NCI-H524 treated with DMSO at 0.1 percent for 48 hours (cell line): ENCODE results near the gene PRKCA.

Source experiments
- DNase-seq: peaks from one replicate; lab custom pipeline; 2025; lab: John Stamatoyannopoulos, UW

PRKCA gene

DNA sequence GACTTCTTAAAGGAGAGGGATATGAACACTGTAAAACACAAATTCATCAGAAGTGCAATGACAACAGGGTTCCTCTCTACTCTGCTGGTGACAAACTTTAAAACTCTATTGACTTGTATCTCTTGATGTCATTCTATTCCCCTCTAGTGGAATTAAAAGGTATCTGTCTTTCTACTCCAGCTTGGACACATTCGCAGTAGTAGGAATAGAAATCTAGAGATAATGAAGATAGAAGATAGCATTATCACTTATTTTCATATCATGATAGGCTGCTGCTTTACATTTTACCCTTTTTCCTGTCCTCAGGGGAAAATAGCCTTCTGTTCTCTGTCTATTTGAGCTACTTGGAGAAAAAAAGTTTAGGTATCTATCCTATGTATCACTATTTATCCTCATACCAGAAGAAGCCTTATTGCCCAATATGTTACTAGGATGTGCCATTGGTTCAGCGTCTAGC, 322.9 kb downstream of the PRKCA start:
- peak; percentile 3 for DNase-seq

DNA sequence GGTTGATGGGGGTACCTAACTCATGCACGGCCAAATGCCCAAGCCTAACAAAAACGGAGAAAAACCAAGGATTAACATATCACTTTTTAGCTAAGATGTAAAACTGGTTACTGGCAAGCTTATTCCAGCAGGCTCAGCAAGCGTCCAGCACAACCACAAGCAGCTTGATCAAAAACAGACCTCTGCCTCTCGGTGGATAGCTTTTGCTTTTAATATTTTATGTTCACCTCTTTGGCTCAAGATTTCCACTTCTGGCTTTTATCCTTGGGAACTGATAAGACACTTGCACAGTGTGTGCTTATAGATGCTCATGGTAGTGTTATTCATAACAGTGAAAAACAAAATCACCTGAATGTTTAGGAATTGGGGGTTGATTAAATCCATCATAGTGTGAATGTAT, 325.6 kb downstream of the PRKCA start:
- no peak for DNase-seq

DNA sequence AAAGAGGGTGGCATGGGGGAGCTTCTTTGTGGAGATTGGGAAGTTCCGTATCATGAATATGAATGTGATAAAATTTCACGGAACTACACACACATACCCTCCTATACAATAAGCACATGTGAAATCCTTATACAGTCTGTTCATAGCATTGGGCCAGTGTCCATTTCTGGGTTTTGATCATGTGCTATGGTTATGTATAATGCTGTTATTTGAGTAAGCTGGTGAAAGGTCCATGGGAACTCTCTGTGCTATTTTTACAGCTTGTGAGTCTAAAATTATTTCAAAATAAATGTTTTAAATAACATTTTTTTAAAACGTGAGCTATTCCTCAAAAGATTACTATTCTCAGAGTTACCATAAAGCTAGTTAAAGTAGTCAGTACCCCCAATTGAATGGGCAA, 327.3 kb downstream of the PRKCA start:
- DNase-seq, result no peak

DNA sequence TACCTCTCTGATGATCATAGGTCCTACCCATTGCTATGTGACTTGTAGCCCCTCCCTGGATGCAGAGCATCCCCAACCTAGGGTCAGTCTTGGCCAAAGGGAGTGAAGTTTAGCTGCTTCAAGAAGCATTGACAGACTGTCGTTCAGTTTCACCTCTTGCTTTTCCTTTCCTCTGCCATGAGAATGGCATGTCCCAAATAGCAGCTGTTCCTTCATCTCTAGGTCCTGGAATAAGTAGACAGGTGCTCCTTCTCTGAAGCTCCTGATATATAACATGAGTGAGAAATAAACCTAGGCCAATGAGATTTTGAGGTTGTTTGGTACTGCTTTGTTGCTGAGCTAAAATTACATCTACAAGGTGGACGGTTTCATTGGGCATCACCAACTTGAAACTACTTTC, 328.0 kb downstream of the PRKCA start:
- no peak for DNase-seq

DNA sequence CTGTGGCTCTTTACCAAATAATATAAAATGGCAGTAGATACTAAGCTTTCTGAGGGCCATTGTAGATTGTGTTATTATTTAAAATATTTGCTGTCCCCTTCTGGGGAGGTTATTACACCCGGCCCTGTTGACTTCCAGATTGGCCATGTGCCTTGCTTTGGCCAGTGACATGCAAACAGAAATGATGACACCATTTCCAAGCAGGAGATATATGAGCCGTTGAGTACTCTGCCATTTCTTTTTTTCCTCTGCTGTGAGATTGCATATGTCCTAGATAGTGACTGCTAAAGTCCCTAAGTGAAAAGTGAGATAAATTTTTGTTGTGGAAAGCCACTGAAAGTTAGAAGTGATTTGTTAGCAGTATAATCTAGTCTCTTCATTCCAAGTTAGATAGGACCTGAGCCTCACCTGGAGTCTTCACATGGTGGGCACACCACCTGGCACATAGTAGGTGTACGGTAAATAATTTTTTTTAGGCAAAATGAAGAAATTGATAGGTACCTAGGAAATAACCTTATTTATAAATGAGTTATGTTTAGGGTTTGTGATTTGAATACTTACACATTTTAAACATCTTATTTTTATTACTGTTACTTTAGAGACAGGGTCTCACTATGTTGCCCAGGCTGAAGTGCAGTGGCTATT, 328.5 kb downstream of the PRKCA start:
- no peak for DNase-seq

DNA sequence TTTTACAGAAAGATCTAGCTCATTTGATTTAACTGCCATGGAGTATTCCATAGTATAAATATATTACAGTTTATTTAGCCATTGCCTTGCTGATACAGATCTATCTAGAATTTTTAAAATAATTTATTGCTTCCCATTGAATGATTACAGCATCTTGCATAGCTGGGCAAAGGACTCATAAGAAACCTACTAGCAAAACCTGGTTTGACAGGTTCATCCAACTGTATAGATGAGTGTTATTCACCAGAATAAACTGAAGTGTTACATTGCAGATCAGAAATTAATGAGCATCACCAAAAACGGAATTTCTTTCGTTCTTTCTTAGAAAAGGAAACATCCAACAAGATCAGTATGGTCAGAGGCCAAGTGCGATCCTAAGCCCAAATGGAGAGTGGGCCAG, 330.3 kb downstream of the PRKCA start:
- no peak for DNase-seq

DNA sequence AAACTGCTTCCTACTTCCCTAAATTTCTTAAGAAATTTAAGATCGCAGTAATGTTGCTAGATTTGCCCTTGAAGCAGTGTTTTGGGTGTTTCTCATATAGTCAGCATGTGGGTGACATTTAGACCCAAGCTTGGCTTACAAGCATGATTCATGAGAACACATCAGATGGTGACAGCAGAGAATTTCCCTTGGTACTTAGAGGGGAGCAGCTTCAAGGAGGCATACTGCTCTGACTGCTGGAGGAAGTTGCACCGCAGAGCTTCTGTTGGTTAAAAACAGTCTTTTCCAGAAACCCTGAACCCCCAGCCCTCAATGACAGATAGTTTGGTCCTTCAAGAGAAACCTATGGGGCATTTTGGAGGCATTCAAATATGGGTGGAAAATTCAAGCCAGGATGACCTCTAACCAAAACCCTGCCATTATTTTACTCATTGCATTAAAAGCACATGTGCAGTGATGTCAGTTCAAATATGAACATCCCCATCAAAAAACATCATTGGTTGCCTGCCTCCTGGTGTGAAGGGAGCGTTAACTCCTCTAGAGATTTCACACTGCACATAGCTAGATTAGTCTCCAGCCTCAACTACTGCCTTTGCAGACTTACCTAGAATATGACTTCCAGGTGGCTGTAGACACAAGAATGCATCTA, 331.0 kb downstream of the PRKCA start:
- no peak for DNase-seq

DNA sequence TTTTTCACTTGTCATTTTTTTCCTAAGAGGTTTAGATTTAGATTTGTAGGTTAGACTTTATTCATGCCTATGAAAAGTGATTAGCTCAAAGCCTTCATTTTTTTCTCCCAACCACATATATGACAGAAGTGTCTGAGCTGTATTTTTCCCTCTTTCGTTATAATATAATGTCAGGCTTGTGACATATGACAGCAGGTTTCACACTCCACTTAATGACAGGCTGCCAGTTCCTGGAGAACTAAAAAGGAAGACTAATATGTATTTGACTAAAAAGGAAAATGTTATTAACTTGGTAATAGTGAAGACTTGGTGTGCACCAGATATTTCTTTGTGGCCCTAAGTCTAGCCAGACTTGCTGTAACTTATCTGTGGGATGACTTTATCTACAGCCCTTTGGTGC, 331.8 kb downstream of the PRKCA start:
- DNase-seq, result no peak

DNA sequence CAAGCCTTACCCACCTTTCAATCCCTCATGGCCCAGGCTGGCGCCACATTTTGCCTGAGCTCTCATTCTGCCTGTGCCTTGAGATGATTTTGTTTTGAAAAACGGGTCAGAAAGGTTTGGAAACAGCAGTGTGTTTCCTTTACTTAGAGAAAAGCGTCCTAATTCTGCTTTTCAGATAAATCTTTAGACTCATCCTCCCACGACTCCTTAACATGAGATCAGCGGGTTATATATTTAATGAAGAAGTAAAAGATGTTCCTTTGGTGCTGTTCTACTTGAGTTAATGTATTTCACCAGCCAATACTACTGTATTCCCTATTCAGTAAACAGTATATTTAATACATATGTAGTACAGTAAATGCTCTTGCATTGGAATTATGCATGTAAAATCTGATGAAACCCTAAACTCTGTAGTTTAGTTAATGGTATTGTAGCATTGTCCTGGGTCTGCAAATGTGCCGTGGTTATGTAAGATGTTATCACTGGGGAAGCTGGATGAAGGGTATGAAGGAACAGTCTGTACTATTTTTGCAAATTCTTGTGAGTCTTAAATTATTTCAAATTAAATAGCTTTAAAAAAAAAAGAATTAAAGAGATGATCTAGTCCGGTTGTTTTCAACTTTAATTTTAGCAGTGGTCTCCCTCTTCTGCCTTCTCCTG, 333.1 kb downstream of the PRKCA start:
- no peak for DNase-seq

DNA sequence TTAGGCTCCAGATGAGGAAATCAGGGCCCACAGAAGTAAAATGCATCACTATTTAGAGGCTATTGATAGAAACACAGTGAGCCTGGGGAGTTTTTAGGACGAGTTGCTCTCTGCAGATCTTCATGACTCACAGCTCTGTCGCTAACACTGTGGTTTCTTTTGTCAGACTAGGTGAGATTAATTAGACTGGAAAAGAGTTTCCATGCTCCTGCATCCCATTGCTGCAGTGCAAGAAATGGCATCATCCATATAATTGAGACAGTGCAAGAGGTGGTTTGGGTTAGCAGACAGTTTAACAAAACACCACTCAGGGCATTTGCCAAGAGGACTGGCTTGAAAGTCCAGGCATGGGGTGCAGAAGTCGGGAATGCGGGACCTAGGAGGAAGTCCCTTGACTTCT, 333.7 kb downstream of the PRKCA start:
- no peak for DNase-seq

DNA sequence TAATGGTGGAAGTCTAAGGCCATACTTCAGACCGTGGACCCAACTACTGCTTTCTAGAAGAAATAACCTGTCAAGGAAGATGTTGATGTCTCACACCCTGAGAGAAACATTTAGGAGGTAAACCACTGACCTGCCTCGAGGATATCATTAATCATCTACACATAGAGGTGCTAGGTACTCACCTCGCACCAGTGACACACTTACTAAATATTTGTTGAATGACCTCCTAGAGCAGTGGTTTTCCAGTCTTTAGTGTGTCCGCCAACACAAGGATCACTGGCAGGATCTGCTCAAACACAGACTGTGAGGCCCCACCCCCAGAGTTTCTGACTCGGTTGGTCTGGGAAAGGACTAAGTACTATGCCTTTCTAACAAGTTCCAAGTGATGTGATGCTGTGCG, 335.1 kb downstream of the PRKCA start:
- no peak for DNase-seq

DNA sequence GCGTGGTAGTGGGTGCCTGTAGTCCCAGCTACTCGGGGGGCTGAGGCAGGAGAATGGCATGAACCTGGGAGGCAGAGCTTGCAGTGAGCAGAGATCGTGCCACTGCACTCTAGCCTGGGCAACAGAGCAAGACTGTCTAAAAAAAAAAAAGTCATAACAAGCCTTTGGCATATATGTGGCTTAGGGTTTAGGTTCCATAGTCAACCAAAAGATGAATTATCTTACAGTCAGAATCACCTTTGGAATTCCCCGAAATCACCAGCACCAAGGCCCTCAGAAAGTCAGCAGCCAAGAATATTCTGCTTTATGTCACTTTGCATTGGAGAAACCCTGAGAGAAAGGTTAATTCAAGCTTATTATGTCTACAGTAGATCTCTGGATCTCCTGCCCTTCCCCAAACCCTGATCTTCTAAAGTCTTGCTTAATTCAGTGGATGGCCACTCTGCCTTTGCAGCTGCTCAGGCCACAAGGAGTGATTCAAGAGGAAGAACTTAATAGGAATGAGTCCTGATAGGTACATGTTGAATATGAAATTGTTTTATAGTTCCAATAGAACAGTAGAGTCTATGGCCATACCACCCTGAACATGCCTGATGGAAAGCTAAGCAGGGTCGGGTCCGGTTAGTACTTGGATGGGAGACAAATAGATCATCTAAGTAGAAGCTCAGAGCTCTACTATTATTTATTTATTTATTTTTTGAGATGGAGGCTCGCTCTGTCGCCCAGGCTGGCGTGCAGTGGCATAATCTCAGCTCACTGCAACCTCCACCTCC, 336.5 kb downstream of the PRKCA start:
- no peak for DNase-seq

DNA sequence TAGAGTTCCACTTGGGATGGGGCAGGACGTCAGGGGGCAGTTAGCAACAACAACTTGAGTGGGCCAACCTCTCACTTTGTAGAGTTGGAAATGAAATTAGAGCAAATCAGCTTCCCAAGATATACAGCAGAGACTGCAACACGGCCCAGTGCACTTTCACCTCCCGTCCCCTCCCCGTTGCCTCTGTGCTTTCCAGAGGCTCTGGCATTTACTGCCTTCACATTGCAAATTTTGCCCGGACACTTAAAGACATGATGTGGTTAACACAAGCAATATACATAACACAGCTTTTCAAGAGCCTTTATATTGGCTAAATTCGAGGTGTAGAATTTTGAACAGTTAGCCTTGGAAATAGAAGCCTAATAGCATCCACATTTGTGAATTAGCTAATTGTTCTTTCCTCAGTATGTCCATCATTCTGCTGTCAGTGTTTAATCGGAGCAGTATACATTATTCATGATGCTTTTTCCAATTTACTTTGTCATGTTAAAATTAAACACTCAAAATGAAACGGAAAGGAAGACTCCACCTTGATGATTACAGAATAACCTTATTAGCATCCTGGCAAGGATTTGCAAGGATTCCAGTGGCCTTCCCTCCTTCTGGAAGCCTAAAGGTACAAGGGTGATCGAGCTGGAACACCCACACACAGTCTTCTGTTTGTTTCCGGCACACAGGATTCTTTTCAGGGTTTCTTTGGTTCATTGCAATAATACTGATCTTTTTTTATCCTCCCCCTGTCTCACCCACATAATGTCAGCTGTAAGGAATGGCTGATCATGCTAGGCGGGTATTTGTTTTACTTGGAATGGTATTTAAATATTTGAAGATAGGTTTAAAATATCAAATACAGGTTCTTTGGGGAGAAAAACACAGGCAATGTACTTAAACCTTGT, 341.6 kb downstream of the PRKCA start:
- no peak for DNase-seq

DNA sequence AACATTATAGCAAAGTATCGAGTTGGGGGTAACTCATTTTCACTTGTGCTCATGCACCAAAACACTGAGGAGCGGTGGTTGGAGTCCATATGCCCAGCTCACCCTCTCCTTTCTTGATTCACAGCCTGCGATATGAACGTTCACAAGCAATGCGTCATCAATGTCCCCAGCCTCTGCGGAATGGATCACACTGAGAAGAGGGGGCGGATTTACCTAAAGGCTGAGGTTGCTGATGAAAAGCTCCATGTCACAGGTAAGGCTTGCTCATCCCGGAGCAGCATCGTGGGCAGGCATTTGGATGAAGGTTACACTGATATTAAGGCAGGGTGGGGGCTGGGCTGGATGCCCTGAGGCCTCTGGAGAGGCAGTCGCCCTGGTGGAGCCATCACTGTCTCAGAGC, 342.8 kb downstream of the PRKCA start:
- DNase-seq, result no peak

DNA sequence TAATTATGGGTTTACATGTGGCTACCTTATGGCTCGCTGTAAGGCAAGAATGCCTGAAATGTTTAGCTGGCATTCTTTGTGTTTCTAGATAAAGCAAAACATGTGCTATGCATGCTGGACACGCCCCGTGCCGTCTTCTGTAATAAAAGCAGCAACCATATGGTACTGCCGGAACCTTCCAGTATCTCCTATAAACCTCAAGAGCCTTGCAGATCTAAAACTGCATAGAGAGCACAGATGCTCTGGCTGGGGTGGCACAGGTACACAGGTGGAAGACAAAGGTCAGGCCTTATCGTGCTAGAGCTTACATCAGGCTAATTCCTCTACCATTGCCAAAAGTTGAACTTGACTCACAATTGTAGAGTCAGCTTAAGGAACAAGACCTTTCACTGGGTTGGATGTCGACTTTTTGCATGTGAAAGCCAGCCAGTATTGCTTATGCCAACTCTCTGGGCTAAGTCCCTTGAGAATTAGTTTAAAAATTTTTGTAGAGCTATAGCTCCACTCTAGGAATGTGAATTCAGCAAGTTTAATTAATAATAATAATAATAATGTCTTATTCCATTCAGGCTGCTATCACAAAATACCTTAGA, 345.1 kb downstream of the PRKCA start:
- no peak for DNase-seq

DNA sequence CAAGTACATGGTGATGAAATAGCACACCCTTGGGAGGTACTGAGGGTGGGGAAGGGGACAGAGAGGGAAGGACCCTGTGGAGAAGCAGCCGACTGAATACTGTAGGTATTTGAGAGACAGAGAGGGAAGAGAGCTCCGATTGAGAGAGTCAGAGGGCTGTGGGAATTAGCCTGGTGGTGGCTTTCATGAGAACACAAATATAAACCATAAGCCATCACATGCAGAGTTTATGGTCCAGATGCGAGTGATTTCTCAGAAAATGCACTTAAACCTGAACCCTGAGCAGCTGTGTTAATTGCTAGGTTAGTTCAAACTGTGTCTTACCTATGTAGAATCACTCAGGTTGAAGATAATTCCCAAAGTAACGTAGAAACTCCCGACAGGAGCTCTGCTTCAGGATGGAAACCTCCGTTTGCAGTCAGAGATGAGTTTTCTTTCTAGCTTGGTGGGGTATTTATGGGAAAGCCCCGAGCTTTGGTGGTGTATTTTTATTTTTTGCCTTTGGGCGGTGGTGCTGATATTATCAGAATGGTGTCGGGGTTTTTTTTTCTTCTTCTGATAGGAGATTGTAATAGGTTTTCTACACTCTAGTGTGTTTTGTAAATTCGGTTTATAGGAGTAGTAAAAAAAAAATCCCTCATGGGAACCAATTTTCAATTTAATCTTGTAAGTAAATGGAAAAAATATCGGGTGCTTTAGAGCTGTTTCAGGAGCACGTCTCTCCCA, 347.6 kb downstream of the PRKCA start:
- DNase-seq, result no peak

DNA sequence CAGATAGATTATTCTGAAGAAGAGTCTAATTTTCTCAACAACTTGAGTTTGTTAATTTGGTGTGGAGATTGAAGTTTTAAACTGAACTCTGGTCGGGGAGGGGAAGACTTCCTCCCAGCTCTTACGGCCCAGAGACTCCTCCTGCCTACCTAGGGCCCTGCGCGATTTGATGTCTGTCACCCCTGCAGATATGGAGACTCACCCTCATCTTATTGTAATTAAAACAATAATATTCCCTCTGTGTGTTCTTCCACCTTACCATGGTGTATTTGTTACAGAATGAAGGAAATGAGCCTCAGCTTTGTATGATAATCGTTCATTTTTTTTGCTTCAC, 348.1 kb downstream of the PRKCA start:
- no peak for DNase-seq

DNA sequence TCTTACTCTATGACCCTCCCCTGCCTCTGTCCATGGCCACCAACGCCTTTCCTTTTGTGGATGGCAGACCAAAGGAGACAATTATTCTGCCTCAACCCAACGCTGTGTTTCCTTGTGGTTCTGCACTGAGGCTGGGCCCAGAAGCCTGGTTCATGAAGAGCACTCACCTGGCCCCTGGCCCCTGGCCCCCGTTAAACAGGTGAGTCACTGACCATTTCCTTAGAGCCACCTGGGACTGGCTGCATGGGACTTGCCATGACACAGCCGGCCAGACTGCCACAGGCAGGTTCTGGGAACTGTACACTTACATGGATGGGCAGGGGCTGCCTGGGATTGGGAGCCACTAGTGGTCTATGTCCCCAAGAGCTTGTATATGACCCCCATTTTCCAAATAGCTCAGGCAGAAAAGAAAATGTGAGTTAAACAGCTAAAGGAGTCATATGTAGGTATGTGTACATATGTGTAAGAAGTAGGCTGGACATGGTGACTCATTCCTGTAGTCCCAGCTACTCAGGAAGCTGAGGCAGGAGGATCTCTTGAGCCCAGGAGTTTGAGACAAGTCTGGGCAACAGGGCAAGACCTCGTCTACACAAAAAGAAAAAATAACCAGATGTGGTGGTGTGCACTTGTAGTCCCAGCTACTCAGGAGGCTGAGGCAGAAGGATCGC, 350.6 kb downstream of the PRKCA start:
- no peak for DNase-seq

DNA sequence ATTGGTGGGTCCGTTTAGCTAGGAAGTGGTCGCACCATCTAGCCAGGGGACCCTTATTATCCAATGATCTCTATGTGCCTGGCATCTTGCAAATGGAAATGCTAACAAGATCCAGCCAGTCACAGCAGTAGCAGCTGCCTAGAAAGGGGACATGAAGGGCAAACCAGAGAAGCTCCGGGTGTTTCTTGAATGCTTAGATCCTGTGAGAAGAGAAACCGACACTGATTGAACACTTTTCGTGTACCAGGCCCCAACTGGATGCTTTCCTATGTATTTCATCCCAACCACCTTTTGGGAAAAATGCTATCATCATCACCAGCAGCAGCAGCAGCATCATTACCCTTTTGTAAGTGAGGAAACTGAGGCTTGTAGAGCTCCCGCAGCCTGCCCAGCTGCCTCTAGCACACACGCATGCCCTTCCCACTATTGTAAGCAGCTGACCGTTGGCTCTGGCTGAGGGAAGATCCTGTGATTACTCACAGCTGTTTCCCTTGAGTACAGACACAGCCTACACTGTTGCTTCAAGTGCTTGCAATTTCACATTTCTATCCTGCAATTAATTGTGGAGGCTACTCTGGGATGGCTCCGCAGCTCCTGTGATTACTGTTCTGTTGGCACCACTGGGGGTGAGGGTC, 351.8 kb downstream of the PRKCA start:
- no peak for DNase-seq

DNA sequence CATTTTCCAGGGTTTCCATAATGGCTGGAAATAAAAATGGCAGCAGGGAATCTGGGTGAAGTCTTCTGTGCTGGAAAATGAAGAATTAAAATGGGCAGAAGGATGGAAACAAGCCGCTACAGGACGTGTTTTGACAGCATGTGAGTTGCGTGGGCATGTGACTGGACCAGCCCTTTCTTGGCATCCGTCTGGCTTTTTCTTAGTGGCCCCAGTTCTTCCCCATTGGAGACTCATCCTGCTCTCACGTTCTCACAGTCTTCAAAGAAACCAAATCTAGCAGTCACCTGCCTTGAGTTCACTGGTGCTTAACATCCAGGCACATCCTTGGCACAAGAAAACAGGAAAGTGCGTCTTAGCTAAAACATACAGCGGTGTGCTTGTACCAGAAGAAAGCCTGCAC, 352.4 kb downstream of the PRKCA start:
- DNase-seq, result no peak
